ENCODE results near the gene FMR1.

FMR1 gene

DNA sequence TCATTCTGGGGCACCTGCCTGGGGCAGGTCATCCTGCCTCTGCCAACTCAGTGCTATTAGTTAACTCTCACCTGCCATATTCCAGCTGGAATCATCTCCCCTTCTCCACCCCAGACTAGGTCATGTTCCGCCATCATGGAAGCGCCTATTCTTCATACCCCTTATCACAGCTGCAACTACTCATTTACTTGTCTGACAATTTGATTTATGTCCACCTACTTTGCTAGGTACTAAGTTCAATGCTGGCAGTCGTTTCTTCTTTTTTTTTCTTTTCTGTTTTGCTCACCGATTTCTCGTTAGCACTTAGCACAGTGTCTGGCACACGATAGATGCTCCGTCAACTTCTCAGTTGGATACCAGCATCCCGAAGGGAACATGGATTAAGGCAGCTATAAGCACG is 1.1 kb upstream of the FMR1 start:
- H3K27ac Mint-ChIP-seq = no peak overlapping the region

DNA sequence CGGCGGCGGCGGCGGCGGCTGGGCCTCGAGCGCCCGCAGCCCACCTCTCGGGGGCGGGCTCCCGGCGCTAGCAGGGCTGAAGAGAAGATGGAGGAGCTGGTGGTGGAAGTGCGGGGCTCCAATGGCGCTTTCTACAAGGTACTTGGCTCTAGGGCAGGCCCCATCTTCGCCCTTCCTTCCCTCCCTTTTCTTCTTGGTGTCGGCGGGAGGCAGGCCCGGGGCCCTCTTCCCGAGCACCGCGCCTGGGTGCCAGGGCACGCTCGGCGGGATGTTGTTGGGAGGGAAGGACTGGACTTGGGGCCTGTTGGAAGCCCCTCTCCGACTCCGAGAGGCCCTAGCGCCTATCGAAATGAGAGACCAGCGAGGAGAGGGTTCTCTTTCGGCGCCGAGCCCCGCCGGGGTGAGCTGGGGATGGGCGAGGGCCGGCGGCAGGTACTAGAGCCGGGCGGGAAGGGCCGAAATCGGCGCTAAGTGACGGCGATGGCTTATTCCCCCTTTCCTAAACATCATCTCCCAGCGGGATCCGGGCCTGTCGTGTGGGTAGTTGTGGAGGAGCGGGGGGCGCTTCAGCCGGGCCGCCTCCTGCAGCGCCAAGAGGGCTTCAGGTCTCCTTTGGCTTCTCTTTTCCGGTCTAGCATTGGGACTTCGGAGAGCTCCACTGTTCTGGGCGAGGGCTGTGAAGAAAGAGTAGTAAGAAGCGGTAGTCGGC is 528 bp downstream of the FMR1 start:
- Mint-ChIP-seq H3K27ac (peak overlapping the region; percentile 96), H3K36me3 (ENCODE audit: low read depth) (no peaks in the 10 kb centered on the region), H3K9me3 (peaks cover 23% of the 10 kb centered on the region), H3K4me1 (peaks cover 75% of the 10 kb centered on the region), H3K27me3 (ENCODE audit: low read depth, poor library complexity) (no peaks in the 10 kb centered on the region), H3K4me3 (peak overlapping the region; percentile 96)
- peak; percentile 23 for DNase-seq
- TF ChIP-seq, protein P1, sequence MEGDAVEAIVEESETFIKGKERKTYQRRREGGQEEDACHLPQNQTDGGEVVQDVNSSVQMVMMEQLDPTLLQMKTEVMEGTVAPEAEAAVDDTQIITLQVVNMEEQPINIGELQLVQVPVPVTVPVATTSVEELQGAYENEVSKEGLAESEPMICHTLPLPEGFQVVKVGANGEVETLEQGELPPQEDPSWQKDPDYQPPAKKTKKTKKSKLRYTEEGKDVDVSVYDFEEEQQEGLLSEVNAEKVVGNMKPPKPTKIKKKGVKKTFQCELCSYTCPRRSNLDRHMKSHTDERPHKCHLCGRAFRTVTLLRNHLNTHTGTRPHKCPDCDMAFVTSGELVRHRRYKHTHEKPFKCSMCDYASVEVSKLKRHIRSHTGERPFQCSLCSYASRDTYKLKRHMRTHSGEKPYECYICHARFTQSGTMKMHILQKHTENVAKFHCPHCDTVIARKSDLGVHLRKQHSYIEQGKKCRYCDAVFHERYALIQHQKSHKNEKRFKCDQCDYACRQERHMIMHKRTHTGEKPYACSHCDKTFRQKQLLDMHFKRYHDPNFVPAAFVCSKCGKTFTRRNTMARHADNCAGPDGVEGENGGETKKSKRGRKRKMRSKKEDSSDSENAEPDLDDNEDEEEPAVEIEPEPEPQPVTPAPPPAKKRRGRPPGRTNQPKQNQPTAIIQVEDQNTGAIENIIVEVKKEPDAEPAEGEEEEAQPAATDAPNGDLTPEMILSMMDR (IDR thresholded peaks at IDR 0.05) = no peak

More for the DNA sequence above, 1.1 kb upstream of the FMR1 start:
- Mint-ChIP-seq H3K4me1 (peaks cover 58% of the 10 kb centered on the region), H3K36me3 (ENCODE audit: low read depth) (no peaks in the 10 kb centered on the region), H3K9me3 (peaks cover 24% of the 10 kb centered on the region), H3K4me3 (peak overlapping the region; percentile 96), H3K27me3 (ENCODE audit: low read depth, poor library complexity) (no peaks in the 10 kb centered on the region)
- DNase-seq = no peak
- TF ChIP-seq, protein P1 (IDR thresholded peaks at IDR 0.05) = no peak

DNA sequence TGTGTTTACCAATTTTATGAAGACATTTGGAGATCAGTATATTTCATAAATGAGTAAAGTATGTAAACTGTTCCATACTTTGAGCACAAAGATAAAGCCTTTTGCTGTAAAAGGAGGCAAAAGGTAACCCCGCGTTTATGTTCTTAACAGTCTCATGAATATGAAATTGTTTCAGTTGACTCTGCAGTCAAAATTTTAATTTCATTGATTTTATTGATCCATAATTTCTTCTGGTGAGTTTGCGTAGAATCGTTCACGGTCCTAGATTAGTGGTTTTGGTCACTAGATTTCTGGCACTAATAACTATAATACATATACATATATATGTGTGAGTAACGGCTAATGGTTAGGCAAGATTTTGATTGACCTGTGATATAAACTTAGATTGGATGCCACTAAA is 1.9 kb downstream of the FMR1 start:
- Mint-ChIP-seq H3K27ac (no peak overlapping the region), H3K36me3 (ENCODE audit: low read depth) (peaks cover 6% of the 10 kb centered on the region), H3K9me3 (peaks cover 25% of the 10 kb centered on the region), H3K4me3 (peak overlapping the region; percentile 96), H3K4me1 (peaks cover 72% of the 10 kb centered on the region), H3K27me3 (ENCODE audit: low read depth, poor library complexity) (no peaks in the 10 kb centered on the region)
- TF ChIP-seq, protein P1 (IDR thresholded peaks at IDR 0.05) = no peak
- DNase-seq = no peak

DNA sequence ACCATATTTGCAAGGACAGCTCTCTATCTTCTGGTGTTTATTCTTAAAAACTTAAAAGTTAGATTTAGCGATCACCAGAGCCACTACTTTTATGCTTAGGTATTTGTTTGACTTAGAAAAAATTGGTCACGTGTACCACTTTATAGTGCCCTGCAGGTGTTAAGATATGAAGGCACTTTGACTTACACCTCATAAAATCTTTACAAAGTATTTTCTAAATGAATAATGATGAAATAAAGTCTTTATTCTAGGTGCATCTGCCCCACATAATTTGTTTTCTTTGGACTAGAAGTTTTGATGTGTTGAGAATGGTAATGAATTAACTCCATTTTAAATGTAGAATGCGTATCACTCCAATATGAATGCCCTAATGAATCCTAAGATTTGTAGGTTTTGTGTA is 2.9 kb downstream of the FMR1 start:
- Mint-ChIP-seq H3K36me3 (ENCODE audit: low read depth) (peaks cover 6% of the 10 kb centered on the region), H3K4me3 (peak overlapping the region; percentile 96), H3K27me3 (ENCODE audit: low read depth, poor library complexity) (no peaks in the 10 kb centered on the region), H3K27ac (no peak overlapping the region), H3K4me1 (peaks cover 66% of the 10 kb centered on the region), H3K9me3 (peaks cover 25% of the 10 kb centered on the region)
- DNase-seq = no peak
- TF ChIP-seq, protein P1 (IDR thresholded peaks at IDR 0.05) = no peak

DNA sequence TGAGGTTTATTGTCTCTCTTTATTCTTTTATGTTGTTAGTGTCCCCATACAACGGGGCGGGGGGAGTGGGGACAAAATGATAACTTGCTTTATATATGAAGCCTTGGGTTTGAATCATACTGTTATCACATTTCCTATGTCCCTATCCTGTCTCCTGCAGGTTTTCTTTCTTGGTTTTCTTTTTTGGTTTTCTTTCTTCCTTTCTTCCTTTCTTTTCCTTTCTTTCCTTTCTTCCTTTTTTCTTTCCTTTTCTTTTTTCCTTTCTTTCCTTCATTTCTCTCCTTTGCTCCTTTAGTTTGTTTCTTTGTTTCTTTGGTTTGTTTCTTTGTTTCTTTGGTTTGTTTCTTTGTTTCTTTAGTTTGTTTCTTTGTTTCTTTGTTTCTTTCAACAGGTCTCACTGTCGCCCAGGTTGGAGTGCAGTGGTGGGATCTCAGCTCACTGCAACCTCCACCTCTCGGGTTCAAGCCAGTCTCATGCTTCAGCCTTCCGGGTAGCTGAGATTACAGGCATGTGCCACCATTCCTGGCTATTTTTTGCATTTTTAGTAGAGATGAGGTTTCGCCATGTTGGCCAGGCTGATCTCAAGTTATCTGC is 4.8 kb downstream of the FMR1 start:
- Mint-ChIP-seq H3K36me3 (ENCODE audit: low read depth) (peaks cover 6% of the 10 kb centered on the region), H3K4me1 (peaks cover 61% of the 10 kb centered on the region), H3K27me3 (ENCODE audit: low read depth, poor library complexity) (no peaks in the 10 kb centered on the region), H3K27ac (peak overlapping the region; percentile 65), H3K9me3 (peaks cover 11% of the 10 kb centered on the region), H3K4me3 (peak overlapping the region; percentile 72)
- TF ChIP-seq, protein P1 (IDR thresholded peaks at IDR 0.05) = no peak
- DNase-seq = no peak

Data from nephron progenitor cell (in vitro differentiated cells).